MCF 10A (cell line): Measurements from ENCODE around the gene PPP1R12A. TPM values are rescaled to one million over a fixed set of nuclear protein-coding genes. Genes with fewer than 3 reads are reported as not detected.

Experiments used
- BruUV-seq: library from RNA; stranded (reverse); fragments of 400-500 nt; replicated peaks from 2 replicates; lab custom pipeline; 2021; lab: Mats Ljungman, UMichigan
- CTCF ChIA-PET: fragments of 300-600 bp; sonication (Branson Sonifier 250); formaldehyde crosslinking; extraction: SDS; loops from one replicate; lab custom pipeline; 2021; ENCODE audit warnings: antibody characterized with exemption, inconsistent platforms; lab: Yijun Ruan, JAX
- POLR2A ChIA-PET: fragments of 300-600, 350-650 bp; sonication (Branson Sonifier 250); formaldehyde crosslinking; extraction: SDS; loops from one replicate; lab custom pipeline; 2020; ENCODE audit warnings: antibody characterized with exemption, inconsistent platforms; lab: Yijun Ruan, JAX
- DNase-seq: peaks from one replicate; pipeline ENCODE4 v3.0.0-alpha.2; 2018; ENCODE audit not compliant: unreplicated experiment
- H3K27ac Mint-ChIP-seq: one replicate; pipeline ENCODE4 v1.8.0; 2022; ENCODE audit warnings: mild to moderate bottlenecking, low read depth, mixed read lengths; ENCODE audit not compliant: unreplicated experiment
- H3K27me3 Mint-ChIP-seq: one replicate; pipeline ENCODE4 v1.8.0; 2022; ENCODE audit warnings: mixed read lengths; ENCODE audit not compliant: insufficient read depth, unreplicated experiment
- H3K36me3 Mint-ChIP-seq: one replicate; pipeline ENCODE4 v1.8.0; 2022; ENCODE audit warnings: mild to moderate bottlenecking, moderate library complexity, mixed read lengths; ENCODE audit not compliant: insufficient read depth, unreplicated experiment
- H3K4me1 Mint-ChIP-seq: one replicate; pipeline ENCODE4 v1.8.0; 2022; ENCODE audit warnings: mixed read lengths; ENCODE audit not compliant: insufficient read depth, unreplicated experiment
- H3K4me3 Mint-ChIP-seq: one replicate; pipeline ENCODE4 v1.8.0; 2022; ENCODE audit warnings: mild to moderate bottlenecking, moderate library complexity, mixed read lengths; ENCODE audit not compliant: unreplicated experiment
- H3K9me3 Mint-ChIP-seq: one replicate; pipeline ENCODE4 v1.8.0; 2022; ENCODE audit warnings: mixed read lengths; ENCODE audit not compliant: unreplicated experiment
- intact Hi-C: fragments of 100-400 bp; cut with micrococcal nuclease; formaldehyde crosslinking; loops from 2 replicates; pipeline ENCODE4 v1.14.1; 2022
- total RNA-seq: library from RNA; stranded (reverse); gene quantifications from 2 replicates; pipeline ENCODE4 v1.2.3, GENCODE V29; 2022
- TF ChIP-seq, protein P1 (sequence below): fragments of 200-600 bp; IDR thresholded peaks from one replicate; pipeline ENCODE4 v1.8.0; 2022; ENCODE audit warnings: antibody characterized with exemption, mild to moderate bottlenecking; ENCODE audit not compliant: unreplicated experiment

Gene PPP1R12A
- total RNA-seq, 1 experiment from 2014 or later, result 78.0 TPM

DNA sequence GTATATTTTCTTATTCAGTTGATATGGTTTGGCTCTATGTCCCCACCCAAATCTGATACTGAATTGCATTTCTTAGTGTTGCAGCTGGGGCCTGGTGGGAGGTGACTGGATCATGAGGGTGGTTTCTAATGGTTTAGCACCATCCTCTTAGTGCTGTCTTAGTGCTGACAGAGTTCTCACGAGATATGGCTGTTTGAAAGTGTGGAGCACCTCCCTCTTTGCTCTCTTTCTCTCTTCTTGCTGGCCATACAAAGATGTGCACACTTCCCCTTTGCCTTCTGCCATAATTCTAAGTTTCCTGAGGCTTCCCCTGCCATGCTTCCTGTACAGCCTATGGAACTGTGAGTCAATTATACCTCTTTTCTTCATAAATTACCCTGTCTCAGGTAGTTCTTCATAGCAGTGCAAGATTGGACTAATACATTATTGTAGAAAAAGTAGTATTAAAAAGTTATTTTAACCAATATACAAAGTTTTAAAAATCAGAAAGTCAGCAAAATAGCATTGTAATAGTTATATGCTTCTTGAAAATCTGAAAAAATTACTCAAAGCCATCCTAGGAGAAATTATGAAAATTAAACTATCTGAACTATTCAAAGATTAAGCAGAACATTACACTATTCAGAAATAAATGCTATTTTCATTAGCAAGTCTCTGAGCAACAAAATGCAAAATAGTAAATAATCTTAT lies 84.1 kb downstream of the PPP1R12A start:
- Mint-ChIP-seq H3K4me1 (peaks cover 12% of the 10 kb centered on the region), H3K27ac (no peak overlapping the region), H3K4me3 (no peak overlapping the region), H3K9me3 (no peaks in the 10 kb centered on the region), H3K27me3 (no peaks in the 10 kb centered on the region), H3K36me3 (peaks cover 5% of the 10 kb centered on the region)
- TF ChIP-seq, protein P1, sequence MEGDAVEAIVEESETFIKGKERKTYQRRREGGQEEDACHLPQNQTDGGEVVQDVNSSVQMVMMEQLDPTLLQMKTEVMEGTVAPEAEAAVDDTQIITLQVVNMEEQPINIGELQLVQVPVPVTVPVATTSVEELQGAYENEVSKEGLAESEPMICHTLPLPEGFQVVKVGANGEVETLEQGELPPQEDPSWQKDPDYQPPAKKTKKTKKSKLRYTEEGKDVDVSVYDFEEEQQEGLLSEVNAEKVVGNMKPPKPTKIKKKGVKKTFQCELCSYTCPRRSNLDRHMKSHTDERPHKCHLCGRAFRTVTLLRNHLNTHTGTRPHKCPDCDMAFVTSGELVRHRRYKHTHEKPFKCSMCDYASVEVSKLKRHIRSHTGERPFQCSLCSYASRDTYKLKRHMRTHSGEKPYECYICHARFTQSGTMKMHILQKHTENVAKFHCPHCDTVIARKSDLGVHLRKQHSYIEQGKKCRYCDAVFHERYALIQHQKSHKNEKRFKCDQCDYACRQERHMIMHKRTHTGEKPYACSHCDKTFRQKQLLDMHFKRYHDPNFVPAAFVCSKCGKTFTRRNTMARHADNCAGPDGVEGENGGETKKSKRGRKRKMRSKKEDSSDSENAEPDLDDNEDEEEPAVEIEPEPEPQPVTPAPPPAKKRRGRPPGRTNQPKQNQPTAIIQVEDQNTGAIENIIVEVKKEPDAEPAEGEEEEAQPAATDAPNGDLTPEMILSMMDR, result no peak
- no TSS peak for BruUV-seq
- intact Hi-C loops, result no loop called here
- ChIA-PET POLR2A (no interaction called here), CTCF (no interaction called here)
- no peak for DNase-seq

DNA sequence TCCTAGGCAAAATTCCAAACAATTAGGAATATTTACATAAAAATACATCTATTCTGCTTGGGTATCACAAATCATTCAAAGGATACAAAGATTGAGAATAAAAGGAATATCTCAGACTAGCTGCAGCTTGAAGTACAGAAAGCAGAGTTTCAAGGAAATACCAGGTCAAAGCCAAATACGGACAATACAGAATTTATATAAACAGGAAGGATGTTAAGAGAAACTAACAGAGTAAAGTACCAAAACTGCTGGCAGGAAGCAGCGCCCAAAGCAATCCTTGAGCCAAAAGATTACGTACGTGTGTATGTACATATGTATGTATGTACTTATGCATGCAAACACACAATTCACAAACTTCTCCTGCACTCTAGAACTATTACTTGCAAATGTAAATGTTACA lies 86.6 kb downstream of the PPP1R12A start:
- TF ChIP-seq, protein P1, result no peak
- peaks cover 14% of the 10 kb centered on the region for H3K36me3 Mint-ChIP-seq
- no peaks in the 10 kb centered on the region for H3K9me3 Mint-ChIP-seq
- H3K27ac Mint-ChIP-seq, result no peak overlapping the region
- H3K27me3 Mint-ChIP-seq, result no peaks in the 10 kb centered on the region
- peak; percentile 16 for DNase-seq
- peaks cover 27% of the 10 kb centered on the region for H3K4me1 Mint-ChIP-seq
- ChIA-PET CTCF (no interaction called here), POLR2A (no interaction called here)
- intact Hi-C loops, result no loop called here
- BruUV-seq, result no TSS peak
- no peak overlapping the region for H3K4me3 Mint-ChIP-seq

GRCh38 chr12:79847417-79847816 lies 87.5 kb downstream of the PPP1R12A start:
- Mint-ChIP-seq H3K4me1 (peaks cover 27% of the 10 kb centered on the region), H3K27me3 (no peaks in the 10 kb centered on the region), H3K36me3 (peaks cover 22% of the 10 kb centered on the region), H3K9me3 (no peaks in the 10 kb centered on the region), H3K27ac (peak overlapping the region; percentile 52), H3K4me3 (no peak overlapping the region)
- ChIA-PET CTCF (no interaction called here), POLR2A (no interaction called here)
- no peak for DNase-seq
- TF ChIP-seq, protein P1, result no peak
- no TSS peak for BruUV-seq
- intact Hi-C loops, result no loop called here

DNA sequence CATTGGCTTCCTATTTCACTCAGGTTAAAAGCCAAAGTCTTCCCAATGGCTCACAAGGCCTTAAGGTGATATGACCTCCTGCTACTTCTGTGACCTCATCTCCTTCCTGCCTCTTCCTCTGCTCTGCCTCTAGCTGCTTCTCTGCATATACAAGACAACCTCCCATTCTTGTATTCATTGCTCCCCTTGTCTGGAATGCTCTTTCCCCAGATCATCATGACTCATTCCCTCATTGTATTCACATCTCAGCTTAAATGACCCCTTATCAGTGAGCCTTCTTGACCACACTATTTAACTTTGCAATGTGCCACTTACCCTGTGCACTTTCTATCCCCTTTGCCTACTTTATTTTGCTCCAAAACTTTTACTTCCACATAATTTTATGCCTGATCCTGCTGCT lies 90.2 kb downstream of the PPP1R12A start:
- H3K36me3 Mint-ChIP-seq, result peaks cover 19% of the 10 kb centered on the region
- H3K4me3 Mint-ChIP-seq, result no peak overlapping the region
- H3K4me1 Mint-ChIP-seq, result peaks cover 27% of the 10 kb centered on the region
- peak; percentile 51 for DNase-seq
- TF ChIP-seq, protein P1, result no peak
- no peak overlapping the region for H3K27ac Mint-ChIP-seq
- H3K27me3 Mint-ChIP-seq, result no peaks in the 10 kb centered on the region
- intact Hi-C loops, result no loop called here
- ChIA-PET POLR2A (interaction anchor here (1.1 kb wide), 2 partner anchors 9 to 90 kb away, joined by 3 read pairs; no protein-coding TSS in a partner anchor), CTCF (interaction anchor here (0.6 kb wide), 1 partner anchor 424 kb away, joined by 3 read pairs; no protein-coding TSS in a partner anchor)
- peaks cover 15% of the 10 kb centered on the region for H3K9me3 Mint-ChIP-seq
- no TSS peak for BruUV-seq
